Renal cortical epithelial cell (primary cell): Measurements from ENCODE around the gene ERCC2. TPM values are rescaled to one million over a fixed set of nuclear protein-coding genes. Genes with fewer than 3 reads are reported as not detected.
"Not testable (repeated sequence)": the region's sequence is repeated elsewhere in the genome, so short reads cannot be mapped to it uniquely, and the experiment has no call there.

ENCODE experiments used
- DNase-seq: peaks from one replicate; pipeline ENCODE4 v3.0.0-alpha.2; 2011; ENCODE audit warnings: low read depth
- total RNA-seq: library from RNA; depleted of rRNA; stranded (reverse); fragments of >200 nt; gene quantifications from 2 replicates; pipeline ENCODE4 v1.2.3, GENCODE V29; 2014

The ERCC2 gene
- 15.1 and 22.0 TPM in 2 replicates for total RNA-seq

DNA sequence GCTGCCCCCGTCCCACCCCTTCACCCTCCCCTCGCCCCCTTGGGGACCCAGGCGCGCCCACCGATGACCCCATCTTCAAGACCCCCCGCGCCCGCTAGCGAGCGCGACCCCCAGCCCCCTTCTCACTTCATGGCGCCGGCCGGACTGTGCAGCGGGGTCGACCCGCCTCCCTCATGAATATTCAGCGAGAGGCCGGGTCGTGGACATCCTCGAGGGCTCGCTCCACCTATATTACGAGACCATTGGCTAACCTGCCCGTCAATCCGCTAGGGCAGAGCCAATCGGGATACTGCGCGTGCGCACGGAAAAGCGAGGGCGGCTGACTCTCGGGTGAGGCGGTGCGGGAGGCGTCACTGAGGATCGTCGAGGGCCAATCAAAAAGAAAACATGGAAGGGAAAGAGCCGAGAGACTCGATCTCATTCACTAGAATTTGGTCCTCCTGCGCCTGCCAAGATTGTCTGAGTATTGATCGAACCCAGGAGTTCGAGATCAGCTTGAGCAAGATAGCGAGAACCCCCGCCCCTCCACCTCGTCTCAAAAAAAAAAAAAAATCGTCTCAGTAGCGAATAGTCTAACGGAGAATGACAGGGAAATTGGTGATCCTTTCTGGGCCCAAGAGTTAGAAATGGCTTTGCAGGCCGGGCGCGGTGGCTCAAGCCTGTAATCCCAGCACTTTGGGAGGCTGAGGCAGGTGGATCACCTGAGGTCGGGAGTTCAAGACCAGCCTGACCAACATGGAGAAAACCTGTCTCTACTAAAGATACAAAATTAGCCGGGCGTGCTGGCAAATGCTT lies at the start of gene ERCC2:
Gene ERCC2 (minus strand): TSS at position 164 of the 795 bp plus-strand sequence. CDS start 33 bp downstream, at position 131.
- peak; percentile 91 for DNase-seq

DNA sequence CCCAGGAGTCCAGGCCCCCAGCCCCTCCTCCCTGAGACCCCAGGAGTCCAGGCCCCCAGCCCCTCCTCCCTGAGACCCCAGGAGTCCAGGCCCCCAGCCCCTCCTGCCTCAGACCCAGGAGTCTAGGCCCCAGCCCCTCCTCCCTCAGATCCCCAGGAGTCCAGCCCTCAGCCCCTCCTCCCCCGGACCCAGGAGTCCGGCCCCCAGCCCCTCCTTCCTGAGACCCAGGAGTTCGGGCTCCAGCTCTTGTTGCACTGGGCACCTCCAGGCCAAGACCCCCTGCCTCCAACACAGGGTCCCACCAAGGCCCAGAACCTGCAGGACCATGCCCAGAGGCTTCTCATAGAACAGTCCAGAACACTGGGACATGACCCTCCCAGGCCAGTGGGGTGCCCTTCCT lies 49.5 kb upstream of the ERCC2 start:
- no peak for DNase-seq

DNA sequence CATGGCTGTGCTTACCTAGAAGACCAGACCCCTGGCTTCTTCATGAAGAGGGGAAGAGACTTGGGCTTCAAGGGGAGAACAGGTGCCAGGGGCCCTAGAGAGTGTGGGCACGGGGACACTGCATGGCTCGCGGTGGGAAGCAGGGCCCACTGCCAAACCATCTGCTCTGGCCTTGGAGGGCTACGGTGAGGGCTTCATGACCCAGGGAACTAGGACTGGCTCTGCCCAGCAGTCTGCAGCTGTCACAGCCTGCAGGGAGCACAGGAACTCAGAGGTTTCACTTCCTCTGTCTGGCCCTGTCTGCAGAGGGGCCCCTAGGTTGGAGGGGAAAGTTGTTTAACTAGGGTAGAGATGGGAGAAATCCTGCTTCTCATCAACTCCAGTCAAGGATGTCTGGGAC lies 49.0 kb upstream of the ERCC2 start:
- DNase-seq = no peak

DNA sequence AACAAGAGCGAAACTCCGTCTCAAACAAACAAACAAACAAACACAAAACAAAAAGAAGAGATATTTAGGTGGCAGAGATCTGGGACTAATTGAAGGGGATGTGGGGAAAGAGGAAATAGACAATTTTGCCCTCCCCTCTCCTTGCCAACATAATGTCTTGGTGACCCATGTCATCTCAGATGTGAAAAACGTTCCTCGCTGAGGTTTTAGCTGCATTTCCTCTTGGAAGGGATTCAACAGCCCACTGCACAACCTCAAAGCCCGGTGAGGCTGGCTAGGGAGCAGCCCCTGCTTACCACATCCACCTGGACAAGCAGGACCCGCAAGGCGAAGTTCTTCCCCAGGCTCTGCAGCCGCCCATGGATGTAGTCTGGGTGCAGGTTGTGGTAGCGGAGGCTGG lies 48.4 kb upstream of the ERCC2 start:
- DNase-seq = no peak

DNA sequence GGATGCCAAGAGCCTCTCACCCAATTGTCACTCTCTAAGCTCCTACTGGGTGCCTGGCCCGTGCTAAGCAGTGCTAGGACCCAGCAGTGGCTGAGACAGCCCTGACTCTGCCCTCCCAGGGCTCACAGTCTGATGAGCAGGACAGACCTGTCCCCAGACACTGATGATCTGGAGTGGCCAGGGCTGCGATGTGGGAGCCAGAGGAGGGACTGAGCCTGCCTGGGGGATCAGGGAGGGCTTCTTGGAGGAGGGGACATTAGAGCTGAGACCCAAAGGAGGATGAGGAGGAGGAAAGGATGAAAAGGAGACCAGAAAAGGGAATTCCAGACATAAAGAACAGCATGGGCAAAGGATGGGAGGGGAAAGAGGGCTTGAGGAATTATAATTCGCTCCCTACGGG lies 46.8 kb upstream of the ERCC2 start:
- DNase-seq = no peak

DNA sequence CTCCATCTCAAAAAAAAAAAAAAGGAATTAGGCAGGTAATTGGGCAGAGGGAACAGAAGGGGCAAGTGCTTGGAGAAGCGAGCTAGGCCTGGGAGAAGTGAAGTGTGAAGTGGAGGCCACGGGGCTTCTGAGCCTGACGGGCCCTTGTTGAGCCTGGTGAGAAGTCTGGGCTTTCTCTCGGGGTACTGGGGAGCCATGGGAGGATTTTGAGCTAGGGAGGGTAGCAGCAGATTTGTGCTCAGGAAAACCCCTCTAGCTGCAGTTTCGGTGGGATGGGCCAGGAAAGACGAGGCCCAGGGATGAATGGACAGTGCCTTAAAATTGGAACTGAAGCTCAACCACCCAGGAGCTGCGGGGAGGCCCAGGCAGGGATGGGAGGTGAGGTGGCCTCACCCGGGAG lies 44.1 kb upstream of the ERCC2 start:
- no peak for DNase-seq

DNA sequence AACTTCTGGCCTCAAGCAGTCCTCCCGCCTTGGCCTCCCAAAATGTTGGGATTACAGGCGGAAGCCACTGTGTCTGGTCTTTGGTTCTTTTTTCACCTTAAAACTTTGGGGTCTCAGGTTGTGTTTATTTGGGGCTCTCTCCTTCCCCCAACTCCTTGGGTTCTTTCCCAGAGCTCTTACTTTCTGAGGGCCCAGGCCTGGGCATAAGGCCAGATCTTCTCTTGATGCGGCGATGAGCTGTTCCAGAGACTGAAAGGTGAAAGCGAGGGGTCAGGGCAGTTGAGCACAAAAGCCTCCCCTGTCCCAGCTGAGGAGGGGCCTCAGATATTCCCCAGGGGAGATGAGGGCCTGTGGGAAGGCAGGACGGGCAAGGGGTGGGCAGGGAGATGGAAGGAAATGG lies 43.1 kb upstream of the ERCC2 start:
- DNase-seq = no peak

DNA sequence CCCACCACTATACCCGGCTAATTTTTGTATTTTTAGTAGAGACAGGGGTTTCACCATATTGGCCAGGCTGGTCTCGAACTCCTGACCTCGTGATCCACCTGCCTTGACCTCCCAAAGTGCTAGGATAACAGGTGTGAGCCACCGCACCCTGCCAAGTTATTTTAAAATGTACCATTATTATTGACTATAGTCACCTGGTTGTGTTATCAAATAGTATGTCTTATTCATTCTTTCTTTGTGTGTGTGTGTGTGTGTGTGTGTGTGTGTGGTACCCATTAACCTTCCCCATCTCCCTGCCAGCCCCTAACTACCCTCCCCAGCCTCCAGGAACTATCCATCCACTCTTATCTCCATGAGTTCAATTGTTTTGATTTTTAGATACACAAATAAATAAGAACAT lies 40.0 kb upstream of the ERCC2 start:
- not testable (repeated sequence) for DNase-seq

DNA sequence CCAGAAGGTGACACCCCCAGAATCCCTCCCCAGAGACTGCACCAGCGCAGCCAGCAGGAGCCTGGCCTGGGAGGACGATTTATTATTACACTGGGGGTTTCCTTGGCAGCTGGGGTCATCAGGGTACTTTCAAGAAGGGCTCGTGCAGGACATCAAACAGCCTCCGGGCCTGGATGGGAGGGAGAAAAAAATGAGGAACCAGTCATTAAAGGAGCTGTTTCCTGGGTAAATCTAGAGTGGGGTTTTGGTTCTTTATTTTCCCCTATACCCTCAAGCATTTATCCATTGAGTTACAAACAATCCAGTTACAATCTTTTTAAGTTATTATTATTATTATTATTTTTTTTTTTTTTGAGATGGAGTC lies 39.2 kb upstream of the ERCC2 start:
- no peak for DNase-seq

DNA sequence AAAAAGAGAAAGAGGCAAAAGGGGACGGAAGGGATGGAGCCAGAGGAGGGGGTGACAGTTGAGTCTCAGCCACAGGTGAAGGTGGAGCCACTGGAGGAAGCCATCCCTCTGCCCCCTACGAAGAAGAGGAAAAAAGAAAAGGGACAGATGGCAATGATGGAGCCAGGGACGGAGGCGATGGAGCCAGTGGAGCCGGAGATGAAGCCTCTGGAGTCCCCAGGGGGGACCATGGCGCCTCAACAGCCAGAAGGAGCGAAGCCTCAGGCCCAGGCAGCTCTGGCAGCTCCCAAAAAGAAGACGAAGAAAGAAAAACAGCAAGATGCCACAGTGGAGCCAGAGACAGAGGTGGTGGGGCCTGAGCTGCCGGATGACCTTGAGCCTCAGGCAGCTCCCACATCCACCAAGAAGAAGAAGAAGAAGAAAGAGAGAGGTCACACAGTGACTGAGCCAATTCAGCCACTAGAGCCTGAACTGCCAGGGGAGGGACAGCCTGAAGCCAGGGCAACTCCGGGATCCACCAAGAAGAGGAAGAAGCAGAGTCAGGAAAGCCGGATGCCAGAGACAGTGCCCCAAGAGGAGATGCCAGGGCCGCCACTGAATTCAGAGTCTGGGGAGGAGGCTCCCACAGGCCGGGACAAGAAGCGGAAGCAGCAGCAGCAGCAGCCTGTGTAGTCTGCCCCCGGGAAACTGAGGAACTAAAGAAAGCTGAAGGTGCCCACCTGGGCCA lies 38.6 kb upstream of the ERCC2 start:
- no peak for DNase-seq

DNA sequence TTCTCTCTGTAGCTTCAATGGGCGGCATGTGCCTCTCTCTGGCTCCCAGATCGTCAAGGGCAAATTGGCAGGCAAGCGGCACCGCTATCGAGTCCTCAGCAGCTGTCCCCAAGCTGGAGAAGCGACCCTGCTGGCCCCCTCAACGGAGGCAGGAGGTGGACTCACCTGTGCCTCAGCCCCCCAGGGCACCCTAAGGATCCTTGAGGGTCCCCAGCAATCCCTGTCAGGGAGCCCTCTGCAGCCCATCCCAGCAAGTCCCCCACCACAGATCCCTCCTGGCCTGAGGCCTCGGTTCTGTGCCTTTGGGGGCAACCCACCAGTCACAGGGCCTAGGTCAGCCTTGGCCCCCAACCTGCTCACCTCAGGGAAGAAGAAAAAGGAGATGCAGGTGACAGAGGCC lies 37.7 kb upstream of the ERCC2 start:
- no peak for DNase-seq

DNA sequence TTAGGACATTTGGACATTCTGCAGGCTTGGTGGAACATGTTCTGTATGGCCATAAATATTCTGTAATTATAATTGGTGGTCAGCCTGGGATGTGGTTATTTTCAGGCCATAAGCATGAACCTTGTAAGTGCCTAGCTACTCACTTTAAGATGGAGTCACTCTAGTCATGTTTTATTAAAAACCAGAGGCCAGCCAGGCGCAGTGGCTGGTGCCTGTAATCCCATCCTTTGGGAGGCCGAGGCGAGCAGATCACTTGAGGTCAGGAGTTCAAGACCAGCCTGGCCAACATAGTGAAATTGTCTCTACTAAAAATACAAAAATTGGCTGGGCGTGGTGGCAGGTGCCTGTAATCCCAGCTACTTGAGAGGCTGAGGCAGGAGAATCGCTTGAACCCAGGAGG lies 37.2 kb upstream of the ERCC2 start:
- DNase-seq = not testable (repeated sequence)

DNA sequence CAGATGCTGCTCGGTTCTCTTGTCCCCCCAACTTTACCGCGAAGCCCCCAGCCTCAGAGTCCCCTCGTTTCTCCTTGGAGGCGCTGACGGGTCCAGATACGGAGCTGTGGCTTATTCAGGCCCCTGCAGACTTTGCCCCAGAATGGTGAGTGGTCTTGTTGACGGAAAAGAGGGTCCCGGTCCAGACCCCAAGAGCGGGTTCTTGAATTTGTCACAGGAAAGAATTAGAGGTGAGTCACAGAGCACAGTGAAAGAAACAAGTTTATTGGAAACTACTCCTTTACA lies 36.7 kb upstream of the ERCC2 start:
- no peak for DNase-seq

DNA sequence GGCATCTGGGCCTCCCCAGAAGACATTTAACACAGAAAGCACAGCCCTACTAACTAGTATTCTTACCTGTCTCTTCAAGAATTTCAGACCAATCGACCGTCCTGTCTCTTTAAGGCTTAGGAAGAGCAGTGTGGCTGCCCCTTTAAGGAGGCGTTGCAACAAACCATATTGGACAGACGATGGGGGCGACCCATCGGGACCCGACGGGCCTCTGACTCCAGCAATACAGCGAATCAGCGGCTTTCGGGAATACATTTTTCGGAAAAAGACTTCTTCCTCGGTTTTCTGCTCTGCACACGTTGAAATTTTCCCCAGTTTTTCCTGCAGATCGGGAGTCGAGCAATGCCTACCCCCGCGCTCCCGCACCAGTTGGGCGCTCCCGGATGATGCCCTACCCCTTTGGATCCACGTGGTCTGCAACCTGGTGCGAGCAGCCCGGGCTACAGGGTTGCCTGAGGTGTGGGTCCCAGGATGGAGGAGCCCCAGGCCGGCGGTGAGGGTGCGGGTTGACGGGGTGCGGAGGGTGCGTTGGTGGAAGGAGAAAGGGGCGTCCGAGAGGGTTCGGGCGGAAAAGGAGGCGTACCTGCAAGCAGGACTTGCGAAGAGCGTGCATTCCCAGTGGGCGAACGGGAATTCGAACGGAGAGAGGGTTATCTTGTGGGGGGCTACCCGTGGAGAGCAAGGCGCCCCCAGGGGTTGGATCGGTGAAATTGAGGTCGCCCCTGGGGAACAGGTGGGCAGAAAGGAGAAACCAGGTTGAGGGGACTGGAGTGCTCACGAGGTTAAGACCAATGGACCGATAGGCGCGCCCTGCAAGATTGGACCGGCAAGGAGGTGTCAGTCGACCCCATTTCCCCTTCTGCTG lies 36.1 kb upstream of the ERCC2 start, which contains the start of gene POLR1G:
Gene POLR1G (plus strand): TSS at position 419 of the 865 bp plus-strand sequence. CDS start 53 bp downstream, at position 472.
- DNase-seq = peak; percentile 83

DNA sequence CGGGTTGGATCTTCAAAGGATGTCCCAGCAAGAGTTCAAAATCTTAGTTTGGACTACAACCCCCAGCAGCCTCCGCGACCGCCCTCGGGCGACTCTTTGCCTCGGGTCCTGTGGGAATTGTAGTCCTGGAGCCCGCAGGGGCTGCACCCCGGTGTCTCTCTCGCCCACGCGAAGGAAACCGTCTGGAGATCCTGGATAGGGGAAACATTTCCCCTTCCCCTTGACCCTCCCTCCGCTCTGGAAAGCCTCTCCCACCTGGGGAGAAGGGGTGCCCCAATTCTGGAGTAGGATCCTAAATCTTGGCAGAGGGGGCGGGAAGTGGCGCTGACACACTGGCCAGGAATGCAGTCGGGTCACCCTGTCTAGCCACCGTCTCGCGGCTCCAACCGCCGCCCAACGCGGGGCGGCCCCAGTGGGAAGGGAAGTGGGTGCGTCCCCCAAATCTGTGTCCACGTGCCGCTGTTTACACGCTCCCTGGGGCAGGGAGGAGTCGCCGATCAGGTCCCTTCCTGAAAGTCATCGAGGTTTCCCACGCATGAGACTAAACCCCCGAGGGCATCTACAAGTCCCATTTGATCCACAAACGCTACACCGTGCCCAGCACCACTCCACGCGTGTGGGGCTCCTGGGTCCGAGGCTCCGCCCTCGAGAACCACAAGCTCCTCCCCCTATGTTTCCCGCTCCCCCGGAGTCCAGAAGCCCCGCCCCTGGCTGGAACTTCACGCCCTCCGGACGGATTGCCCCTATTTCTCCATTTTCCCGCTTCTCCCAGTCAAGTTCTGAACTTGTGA lies 35.3 kb upstream of the ERCC2 start:
- DNase-seq = peak; percentile 86

DNA sequence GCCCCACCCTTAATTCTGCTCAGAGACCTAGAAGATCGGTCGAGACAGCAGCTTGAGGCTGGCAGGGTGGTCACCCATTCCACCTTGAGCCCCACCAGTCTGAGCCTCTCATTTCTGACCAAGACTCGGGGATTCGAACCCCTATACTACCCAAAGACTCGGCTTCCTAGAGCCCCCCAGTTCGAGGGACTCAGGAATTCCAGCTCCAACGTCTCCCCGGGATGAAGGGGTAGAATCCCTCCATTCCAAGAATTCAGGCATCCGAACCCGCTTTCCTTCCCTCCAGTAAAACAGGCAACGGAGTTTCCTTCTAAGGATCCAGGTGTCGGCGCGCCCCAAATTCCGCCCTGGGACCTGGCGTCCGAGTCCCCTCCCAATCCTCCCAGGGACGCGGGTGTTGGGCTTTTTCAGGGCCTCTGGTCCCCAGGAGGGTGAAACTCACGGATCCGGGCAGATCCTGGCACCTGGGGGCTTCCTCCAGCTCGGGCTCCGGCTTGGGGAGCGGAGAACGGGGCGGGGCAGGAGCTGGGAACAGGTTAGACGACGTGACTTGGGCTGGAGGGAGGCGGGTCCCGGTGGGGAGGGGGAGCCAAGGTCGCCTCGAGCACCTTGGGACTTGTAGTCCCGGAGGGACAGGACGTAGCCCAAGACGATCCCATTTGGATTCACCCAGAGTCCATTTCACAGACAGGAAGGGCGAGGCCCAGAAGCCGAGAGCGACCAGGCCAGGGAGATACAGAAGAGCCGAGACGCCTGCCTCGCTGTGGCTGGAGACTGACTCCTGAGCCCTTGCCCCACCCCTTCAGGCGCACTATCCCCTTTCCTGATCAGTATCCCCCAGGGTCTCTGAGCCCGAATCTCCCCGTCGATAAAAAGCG lies 34.4 kb upstream of the ERCC2 start, which contains the start of gene PPP1R13L:
Gene PPP1R13L (minus strand): TSS at position 513 of the 878 bp plus-strand sequence. CDS start 6,751 bp downstream, outside the sequence.
- DNase-seq = peak; percentile 85

DNA sequence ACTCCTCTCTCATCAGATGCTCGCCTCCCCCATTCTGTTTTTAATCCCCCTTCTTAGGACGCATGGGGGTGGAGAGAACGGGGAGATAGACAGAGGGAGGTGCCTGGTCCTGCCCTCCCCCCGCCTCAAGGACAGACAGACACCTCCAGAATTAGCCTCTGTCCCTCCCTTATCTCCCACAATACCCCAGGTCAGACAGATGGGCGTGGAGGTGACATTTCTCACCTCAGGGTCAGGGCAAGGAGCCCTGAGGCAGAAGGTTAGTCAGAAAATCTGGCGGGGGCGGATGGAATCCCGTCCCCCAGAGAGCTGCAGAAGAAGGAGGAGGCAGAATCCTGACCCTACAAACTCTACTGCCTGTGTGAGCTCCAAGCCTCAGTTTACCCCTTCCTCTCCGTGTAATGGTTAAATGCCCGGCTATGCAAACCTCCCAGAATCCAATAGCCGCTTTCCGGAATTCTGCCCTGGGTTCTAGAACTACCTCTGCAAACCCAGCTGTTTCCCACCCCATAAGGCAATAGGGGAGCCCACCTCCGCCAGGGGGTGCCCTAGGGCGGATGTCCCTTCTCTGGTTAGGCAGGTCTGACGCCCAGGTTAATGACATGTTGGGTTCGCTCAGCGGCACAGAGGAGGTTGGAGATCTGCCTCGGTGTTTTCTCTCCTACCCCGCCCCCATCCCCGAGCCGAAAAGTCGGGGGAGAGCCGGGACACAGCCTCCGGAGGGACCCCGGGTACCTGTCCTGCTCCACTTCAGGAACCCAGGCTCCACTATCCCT lies 33.6 kb upstream of the ERCC2 start:
- DNase-seq = peak; percentile 44

DNA sequence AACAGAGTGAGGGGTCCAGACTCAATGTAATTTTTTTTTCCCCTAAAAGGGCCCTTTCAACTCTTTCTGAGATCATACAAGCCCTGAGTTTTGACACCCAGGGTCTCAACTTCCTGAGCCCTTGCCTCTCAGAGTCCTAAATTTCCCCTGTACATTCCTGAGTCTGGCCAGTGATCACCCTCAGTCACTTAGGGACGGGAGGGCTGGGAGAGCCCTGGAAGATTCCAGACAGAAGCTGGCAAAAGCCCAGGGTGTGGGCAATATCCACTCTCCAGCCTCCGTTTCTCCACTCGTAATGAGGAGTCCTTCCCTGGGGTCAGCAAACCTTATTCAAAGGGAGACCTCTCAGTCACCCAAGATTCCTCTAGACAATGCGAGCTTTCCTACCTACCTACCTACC lies 32.9 kb upstream of the ERCC2 start:
- no peak for DNase-seq

DNA sequence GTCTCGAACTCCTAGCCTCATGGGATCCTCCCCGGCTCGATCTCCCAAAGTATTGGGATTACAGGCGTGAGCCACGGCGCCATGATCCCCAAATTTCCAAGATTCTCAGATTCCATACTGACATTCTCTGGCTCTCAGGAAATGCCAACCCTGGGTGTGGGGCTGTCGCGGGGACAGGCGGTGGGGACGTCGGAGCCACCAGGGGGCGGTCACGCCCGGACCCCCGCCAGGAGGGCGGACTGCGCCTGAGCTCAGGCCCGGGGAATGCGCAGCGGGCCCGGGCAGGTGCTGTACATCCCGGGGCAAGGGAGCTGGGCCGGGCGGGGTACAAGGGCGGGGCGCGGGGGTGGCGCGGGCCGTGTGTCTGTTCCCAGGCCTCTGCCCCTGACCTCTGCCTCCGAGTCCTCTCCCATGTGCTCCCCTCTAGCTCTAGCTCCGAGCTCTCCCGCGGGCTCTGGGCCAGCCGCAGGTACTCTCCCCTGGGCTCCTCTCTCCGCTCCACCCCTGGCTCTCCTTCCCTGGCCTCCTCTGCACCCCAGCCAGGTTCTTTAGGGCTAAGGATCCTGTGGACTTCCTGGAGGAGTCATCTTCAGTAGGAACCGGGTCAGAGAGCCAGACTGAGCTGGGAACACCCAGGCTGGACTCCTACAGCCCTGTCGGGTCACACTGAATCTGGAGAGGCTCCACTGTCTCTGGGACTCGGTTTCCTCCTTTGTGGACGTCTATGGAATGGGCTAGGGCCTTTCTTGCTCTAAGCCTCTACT lies 32.1 kb upstream of the ERCC2 start:
- no peak for DNase-seq
